ENCODE results near the gene FTSJ3.

Gene FTSJ3

GRCh38 chr17:63842540-63843386, 15.3 kb upstream of the FTSJ3 start, which contains the start of gene SMARCD2:
TSS of gene SMARCD2 (minus strand) at chr17:63842685. CDS start at chr17:63842674, 11 bp downstream.
- DNase-seq = peak; percentile 98

GRCh38 chr17:63842173-63842539, 14.7 kb upstream of the FTSJ3 start:
- no peak for DNase-seq

GRCh38 chr17:63841350-63842172, 14.1 kb upstream of the FTSJ3 start:
- DNase-seq = no peak

DNA sequence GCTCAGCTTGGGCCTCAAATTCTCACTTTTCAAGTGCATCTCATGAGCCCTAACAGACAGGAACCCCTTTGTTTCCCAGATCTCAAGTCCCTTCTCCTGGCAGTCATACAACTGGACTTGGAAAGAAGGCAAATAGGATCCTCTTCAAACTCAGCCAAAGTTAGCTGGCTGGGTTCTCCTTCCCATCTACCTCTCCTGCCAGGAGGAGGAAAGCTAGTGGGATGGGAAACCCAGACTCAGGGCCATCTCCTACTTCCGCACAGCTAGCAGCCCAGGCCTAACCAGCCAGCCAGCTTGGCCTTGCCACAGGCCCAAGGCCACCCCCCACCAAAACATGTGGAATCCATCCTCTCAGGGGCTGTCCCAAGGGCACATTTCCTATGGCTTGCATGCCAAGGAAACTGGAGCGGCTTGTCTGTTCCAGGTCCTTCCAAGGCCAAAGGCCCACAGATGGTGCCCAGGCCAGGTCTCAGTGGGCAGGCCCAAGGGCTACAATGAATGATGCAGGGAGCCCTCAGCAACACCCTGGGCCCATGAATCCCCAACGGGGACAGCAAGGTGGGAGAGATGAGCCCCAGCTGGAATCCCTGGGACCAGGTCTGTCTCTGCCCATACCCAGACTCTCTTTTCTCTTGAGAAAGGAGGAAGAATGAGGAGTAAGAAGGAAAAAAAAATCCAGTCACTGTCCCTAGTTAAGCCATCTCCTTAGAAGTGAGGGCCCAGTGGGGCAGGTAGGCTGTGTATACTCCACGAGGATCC, 13.3 kb upstream of the FTSJ3 start:
- no peak for DNase-seq

GRCh38 chr17:63838631-63839171, 11.2 kb upstream of the FTSJ3 start:
- DNase-seq = no peak

GRCh38 chr17:63837962-63838600, 10.6 kb upstream of the FTSJ3 start:
- DNase-seq = no peak

GRCh38 chr17:63837480-63837879, 10.0 kb upstream of the FTSJ3 start:
- no peak for DNase-seq

GRCh38 chr17:63836811-63837210, 9.3 kb upstream of the FTSJ3 start:
- DNase-seq = no peak

DNA sequence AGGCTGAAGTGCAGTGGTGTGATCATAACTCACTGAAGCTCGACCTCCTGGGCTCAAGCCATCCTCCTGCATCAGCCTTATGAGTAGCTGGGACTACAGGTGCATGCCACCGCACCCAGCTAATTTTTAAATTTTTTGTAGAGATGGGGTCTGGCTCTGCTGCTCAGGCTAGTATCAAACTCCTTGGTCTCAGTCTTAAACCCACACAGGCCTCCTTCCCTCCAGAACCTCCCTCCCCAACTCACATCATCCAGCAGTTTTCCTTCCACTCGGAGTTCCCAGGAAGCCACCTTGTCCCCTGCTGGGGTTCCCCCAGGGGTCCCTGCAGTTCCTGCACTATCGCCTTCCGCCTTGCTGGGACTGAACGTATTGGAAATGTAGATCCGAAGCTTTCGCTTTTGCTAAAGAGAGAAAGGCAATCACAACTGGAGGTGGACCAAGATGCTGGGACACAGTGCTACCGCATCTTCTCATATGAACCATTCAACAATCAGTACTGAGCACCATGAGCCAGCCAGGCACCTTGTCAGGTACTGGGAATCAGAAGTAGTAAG, 7.8 kb upstream of the FTSJ3 start:
- no peak for DNase-seq

GRCh38 chr17:63834431-63835166, 7.1 kb upstream of the FTSJ3 start:
- peak; percentile 50 for DNase-seq

- no peak for DNase-seq
Observed at GRCh38 chr17:63833741-63834373, 6.4 kb upstream of the FTSJ3 start.

DNA sequence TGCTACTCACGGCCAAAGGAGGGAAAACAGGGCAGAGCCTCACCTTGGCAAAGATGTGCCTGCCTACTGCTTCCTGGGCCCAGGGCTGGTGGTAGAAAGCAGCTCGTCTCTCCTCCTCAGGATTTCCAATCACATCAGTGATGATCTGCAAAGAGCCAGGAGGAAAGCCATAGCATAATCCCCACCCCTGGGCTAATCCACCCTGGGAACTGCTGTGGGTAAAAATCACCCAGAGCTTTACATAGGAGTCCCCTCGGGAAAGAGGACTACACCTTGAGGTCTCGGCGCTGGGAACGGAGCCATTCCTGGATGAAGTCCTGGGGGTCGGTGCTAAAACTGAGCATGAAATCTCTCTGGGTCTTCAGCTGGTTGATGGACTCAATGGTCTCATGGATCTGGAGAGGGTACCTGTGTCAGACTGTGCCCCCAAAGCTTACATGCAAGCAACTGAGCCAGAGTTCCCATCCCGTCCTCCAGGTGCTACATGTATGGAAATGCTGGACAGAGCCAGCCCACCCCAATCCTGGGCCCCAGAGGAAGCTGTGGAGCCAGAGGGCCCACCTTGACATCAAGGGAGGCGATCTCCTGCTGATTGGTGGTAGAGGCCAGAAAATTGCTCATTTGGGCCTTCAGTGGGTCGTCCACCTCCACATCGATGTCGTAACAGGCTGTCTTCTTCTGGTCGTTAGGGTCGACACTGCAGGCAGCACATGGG, 5.7 kb upstream of the FTSJ3 start:
- no peak for DNase-seq

DNA sequence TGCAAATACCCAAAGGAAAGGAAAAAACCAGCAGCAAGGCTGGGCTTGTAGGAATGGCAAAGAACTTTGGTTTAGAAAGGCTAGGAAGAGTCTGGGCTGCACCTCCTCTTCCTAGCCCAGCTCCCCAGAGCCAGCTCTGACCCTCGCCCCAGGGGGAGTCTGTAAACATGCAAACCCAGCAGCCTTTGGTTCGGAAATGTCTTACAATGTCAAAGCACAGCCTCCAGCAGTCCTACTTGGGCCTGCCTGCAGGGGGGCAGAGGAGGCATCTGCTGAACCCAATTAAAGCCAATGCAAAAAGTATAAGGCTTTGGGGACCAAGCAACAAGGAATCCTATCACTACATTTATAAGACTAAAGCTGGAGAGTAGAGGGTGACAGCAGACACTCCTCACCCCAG, 5.0 kb upstream of the FTSJ3 start:
- no peak for DNase-seq

- no peak for DNase-seq
Observed at GRCh38 chr17:63832014-63832413, 4.6 kb upstream of the FTSJ3 start.

DNA sequence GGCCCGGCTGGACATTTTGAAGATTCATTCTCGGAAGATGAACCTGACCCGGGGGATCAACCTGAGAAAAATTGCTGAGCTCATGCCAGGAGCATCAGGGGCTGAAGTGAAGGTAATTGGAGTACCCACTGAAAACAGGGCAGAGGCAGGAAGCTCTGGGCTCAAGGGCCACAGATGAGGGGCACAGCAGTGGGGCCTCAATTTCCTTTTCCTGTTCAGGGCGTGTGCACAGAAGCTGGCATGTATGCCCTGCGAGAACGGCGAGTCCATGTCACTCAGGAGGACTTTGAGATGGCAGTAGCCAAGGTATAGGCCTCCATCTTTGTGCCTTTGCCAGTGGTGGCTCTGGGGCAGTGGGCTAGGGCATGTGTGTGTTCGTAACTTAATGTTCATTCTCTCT, 4.0 kb upstream of the FTSJ3 start:
- no peak for DNase-seq

DNA sequence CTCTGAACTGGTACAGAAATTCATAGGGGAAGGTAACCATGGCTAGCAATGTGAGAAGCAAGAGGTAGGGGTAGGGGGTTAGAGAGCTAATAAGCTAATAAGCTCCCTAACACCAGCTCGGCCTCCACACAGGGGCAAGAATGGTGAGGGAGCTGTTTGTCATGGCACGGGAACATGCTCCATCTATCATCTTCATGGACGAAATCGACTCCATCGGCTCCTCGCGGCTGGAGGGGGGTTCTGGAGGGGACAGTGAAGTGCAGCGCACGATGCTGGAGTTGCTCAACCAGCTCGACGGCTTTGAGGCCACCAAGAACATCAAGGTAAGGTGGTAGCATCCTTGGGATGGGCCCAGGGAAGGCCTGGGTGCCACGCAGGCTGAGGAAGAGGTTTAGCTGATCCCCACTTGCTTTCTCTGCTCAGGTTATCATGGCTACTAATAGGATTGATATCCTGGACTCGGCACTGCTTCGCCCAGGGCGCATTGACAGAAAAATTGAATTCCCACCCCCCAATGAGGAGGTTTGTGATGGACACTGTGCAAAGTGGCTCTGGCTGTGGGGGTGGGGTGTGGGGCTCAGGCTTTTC, 3.5 kb upstream of the FTSJ3 start:
- no peak for DNase-seq

DNA sequence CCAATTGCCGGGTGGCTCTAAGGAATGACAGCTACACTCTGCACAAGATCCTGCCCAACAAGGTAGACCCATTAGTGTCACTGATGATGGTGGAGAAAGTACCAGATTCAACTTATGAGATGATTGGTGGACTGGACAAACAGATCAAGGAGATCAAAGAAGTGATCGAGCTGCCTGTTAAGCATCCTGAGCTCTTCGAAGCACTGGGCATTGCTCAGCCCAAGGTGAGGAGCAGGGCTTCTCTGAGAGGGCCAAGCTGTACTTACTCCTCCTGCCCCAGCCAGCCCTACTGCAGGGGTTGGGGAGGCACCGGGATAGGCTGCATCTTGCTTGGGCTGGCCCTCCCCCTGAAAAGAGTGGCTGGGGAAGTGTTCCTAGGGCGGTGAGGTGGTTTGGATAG, 2.8 kb upstream of the FTSJ3 start:
- no peak for DNase-seq

DNA sequence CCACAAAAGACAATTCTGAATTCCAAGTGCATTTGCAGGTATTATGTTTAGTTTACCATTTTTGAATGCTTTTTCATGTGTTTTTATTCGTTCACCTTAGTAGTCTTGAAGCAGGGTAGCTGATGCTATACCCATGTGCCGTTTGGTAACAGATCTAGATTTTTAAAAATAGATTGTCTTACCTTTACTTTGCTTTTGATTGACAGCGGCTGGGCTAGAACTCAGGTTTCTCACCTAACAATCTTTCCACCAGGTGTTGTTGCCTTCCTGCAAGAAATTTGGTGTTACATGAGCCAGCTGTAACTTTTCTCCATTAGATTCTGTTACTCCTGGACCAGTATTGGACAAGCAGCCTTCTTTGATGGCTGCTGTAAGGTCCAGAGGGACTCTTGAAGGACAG, 1.5 kb upstream of the FTSJ3 start:
- DNase-seq = no peak

GRCh38 chr17:63827801-63828221, 348 bp upstream of the FTSJ3 start:
- DNase-seq = no peak

GRCh38 chr17:63826468-63827001, 928 bp downstream of the FTSJ3 start:
- DNase-seq = peak; percentile 14

Measured in kidney glomerular epithelial cell (primary cell).